Islet precursor cell (in vitro differentiated cells): Measurements from ENCODE around the gene GALM.

Experiments used
- DNase-seq: peaks from one replicate; pipeline ENCODE4 v3.0.0-alpha.2; 2018

GALM gene

GRCh38 chr2:38778687-38779082, 112.8 kb downstream of the GALM start:
- DNase-seq: no peak

GRCh38 chr2:38783586-38783985, 117.7 kb downstream of the GALM start:
- DNase-seq: no peak
